GM18870 (cell line): ENCODE data around the gene ELFN1.

Experiments used
- ATAC-seq: cut with Tn5 transposase; IDR thresholded peaks from one replicate; pipeline ENCODE4 v1.9.1; 2021; ENCODE audit warnings: moderate library complexity; ENCODE audit not compliant: unreplicated experiment

Gene ELFN1

GRCh38 chr7:1663223-1663622, 6.9 kb upstream of the ELFN1 start:
- no peak for ATAC-seq

- ATAC-seq: no peak
Observed at GRCh38 chr7:1663857-1664651, 6.0 kb upstream of the ELFN1 start.

GRCh38 chr7:1664711-1665548, 5.1 kb upstream of the ELFN1 start:
- no peak for ATAC-seq

- no peak for ATAC-seq
Observed at GRCh38 chr7:1665549-1666316, 4.3 kb upstream of the ELFN1 start.

GRCh38 chr7:1666317-1666822, 3.7 kb upstream of the ELFN1 start:
- no peak for ATAC-seq

- no peak for ATAC-seq
Observed at GRCh38 chr7:1666823-1667565, 3.1 kb upstream of the ELFN1 start.

GRCh38 chr7:1667566-1668395, 2.3 kb upstream of the ELFN1 start:
- no peak for ATAC-seq

GRCh38 chr7:1668396-1669063, 1.5 kb upstream of the ELFN1 start:
- no peak for ATAC-seq

GRCh38 chr7:1669064-1669951, 769 bp upstream of the ELFN1 start:
- ATAC-seq: no peak

- no peak for ATAC-seq
Observed at GRCh38 chr7:1670894-1671593, 967 bp downstream of the ELFN1 start.

- no peak for ATAC-seq
Observed at GRCh38 chr7:1671594-1672451, 1.7 kb downstream of the ELFN1 start.

- ATAC-seq: no peak
Observed at GRCh38 chr7:1672851-1673486, 2.9 kb downstream of the ELFN1 start.

GRCh38 chr7:1673581-1674118, 3.6 kb downstream of the ELFN1 start:
- ATAC-seq: no peak

GRCh38 chr7:1674161-1675035, 4.3 kb downstream of the ELFN1 start:
- no peak for ATAC-seq
